GM23338 (cell line): ENCODE data around the gene FBXO47. TPM values are rescaled to one million over a fixed set of nuclear protein-coding genes. Genes with fewer than 3 reads are reported as not detected.

Experiments used
- ATAC-seq: fragments of 200-7000 bp; cut with Tn5 transposase; 3 replicates; pipeline ENCODE4 v1.9.1; 2020
- DNase-seq: peaks from one replicate; pipeline ENCODE4 v3.0.0-alpha.2; 2015; ENCODE audit warnings: low spot score
- H2AFZ ChIP-seq: fragments of 200-600 bp; sonication (generic); 2 replicates; pipeline ENCODE4 v1.8.0; 2016; ENCODE audit warnings: antibody characterized with exemption, mild to moderate bottlenecking, moderate library complexity
- H3F3A ChIP-seq: fragments of 200-600 bp; sonication (generic); replicated peaks from 2 replicates; pipeline ENCODE4 v1.8.0; 2017; ENCODE audit warnings: antibody characterized with exemption, mixed run types, low read depth
- H3K27ac ChIP-seq: fragments of 200-600 bp; sonication (generic); 2 replicates; pipeline ENCODE4 v1.6.1; 2016; ENCODE audit warnings: low read depth
- H3K27me3 ChIP-seq: fragments of 200-600 bp; sonication (generic); 2 replicates; pipeline ENCODE4 v1.8.0; 2016; ENCODE audit warnings: mild to moderate bottlenecking, mixed run types, moderate library complexity; ENCODE audit not compliant: insufficient read depth
- H3K36me3 ChIP-seq: fragments of 200-600 bp; sonication (generic); 2 replicates; pipeline ENCODE4 v1.8.0; 2016; ENCODE audit warnings: mild to moderate bottlenecking; ENCODE audit not compliant: insufficient read depth
- H3K4me1 ChIP-seq: fragments of 200-600 bp; sonication (generic); 2 replicates; pipeline ENCODE4 v1.8.0; 2016; ENCODE audit warnings: mild to moderate bottlenecking, moderate library complexity; ENCODE audit not compliant: insufficient read depth
- H3K4me2 ChIP-seq: fragments of 200-600 bp; sonication (generic); 2 replicates; pipeline ENCODE4 v1.7.1; 2017; ENCODE audit warnings: mixed run types
- H3K4me3 ChIP-seq: fragments of 200-600 bp; sonication (generic); 2 replicates; pipeline ENCODE4 v1.6.1; 2016; ENCODE audit warnings: mixed run types
- H3K79me2 ChIP-seq: fragments of 200-600 bp; sonication (generic); replicated peaks from 2 replicates; pipeline ENCODE4 v1.8.0; 2017; ENCODE audit warnings: mild to moderate bottlenecking; ENCODE audit not compliant: insufficient read depth
- H3K9me2 ChIP-seq: fragments of 200-600 bp; sonication (generic); 2 replicates; pipeline ENCODE4 v1.8.0; 2017; ENCODE audit not compliant: insufficient read depth
- H4K20me1 ChIP-seq: fragments of 200-600 bp; sonication (generic); replicated peaks from 2 replicates; pipeline ENCODE4 v1.8.0; 2017; ENCODE audit warnings: mild to moderate bottlenecking; ENCODE audit not compliant: insufficient read depth
- H3K27ac Mint-ChIP-seq: 2 replicates; pipeline ENCODE4 v1.8.0; 2020; ENCODE audit warnings: inconsistent platforms, mild to moderate bottlenecking, moderate library complexity, mixed read lengths
- H3K27me3 Mint-ChIP-seq: 3 replicates; pipeline ENCODE4 v1.8.0; 2022; ENCODE audit warnings: low read depth, mild to moderate bottlenecking, moderate library complexity, mixed read lengths, inconsistent platforms; ENCODE audit not compliant: insufficient read depth, poor library complexity
- H3K36me3 Mint-ChIP-seq: 3 replicates; pipeline ENCODE4 v1.8.0; 2021; ENCODE audit warnings: low read depth, mild to moderate bottlenecking, inconsistent platforms, moderate library complexity, mixed read lengths
- H3K4me1 Mint-ChIP-seq: 3 replicates; pipeline ENCODE4 v1.8.0; 2020; ENCODE audit warnings: mild to moderate bottlenecking, inconsistent platforms, mixed read lengths
- H3K4me3 Mint-ChIP-seq: 3 replicates; pipeline ENCODE4 v1.8.0; 2021; ENCODE audit warnings: moderate library complexity, mild to moderate bottlenecking, inconsistent platforms, mixed read lengths
- H3K9me3 Mint-ChIP-seq: 3 replicates; pipeline ENCODE4 v1.8.0; 2020; ENCODE audit warnings: moderate library complexity, mild to moderate bottlenecking, inconsistent platforms, mixed read lengths
- CREB1 ChIP-seq: fragments of 250-450 bp; sonication (Bioruptor Pico); IDR thresholded peaks from 2 replicates; pipeline ENCODE4 v1.5.0; 2020; ENCODE audit warnings: low read depth, mild to moderate bottlenecking, moderate library complexity
- EZH2 ChIP-seq: fragments of 200-600 bp; sonication (generic); IDR thresholded peaks from one replicate; pipeline ENCODE4 v1.8.0; 2017; ENCODE audit warnings: antibody characterized with exemption, mild to moderate bottlenecking, low read depth; ENCODE audit not compliant: unreplicated experiment
- EZH2phosphoT487 ChIP-seq: fragments of 200-600 bp; sonication (generic); IDR thresholded peaks from one replicate; pipeline ENCODE4 v1.8.1; 2018; ENCODE audit warnings: antibody characterized with exemption; ENCODE audit not compliant: unreplicated experiment
- JUNB ChIP-seq: IDR thresholded peaks from one replicate; pipeline ENCODE4 v1.6.1; 2016; ENCODE audit warnings: antibody characterized with exemption; ENCODE audit not compliant: unreplicated experiment
- NANOG ChIP-seq: IDR thresholded peaks from 2 replicates; pipeline ENCODE4 v1.6.1; 2016; ENCODE audit warnings: antibody characterized with exemption, borderline replicate concordance
- POLR2AphosphoS5 ChIP-seq: IDR thresholded peaks from 2 replicates; pipeline ENCODE4 v1.6.1; 2016; ENCODE audit warnings: antibody characterized with exemption, low read depth
- STAT1 ChIP-seq: IDR thresholded peaks from one replicate; pipeline ENCODE4 v1.6.1; 2016; ENCODE audit warnings: antibody characterized with exemption; ENCODE audit not compliant: unreplicated experiment
- ZNF114 ChIP-seq: fragments of 250-450 bp; sonication (Bioruptor Pico); IDR thresholded peaks from 2 replicates; pipeline ENCODE4 v1.5.0; 2020; ENCODE audit warnings: mild to moderate bottlenecking, moderate library complexity
- ZNF331 ChIP-seq: fragments of 250-450 bp; sonication (Bioruptor Pico); IDR thresholded peaks from 2 replicates; pipeline ENCODE4 v1.5.0; 2020; ENCODE audit warnings: low read depth, mild to moderate bottlenecking, moderate library complexity
- polyA plus RNA-seq: library from polyadenylated mRNA; unstranded; fragments of >200 nt; fragmentation: Nextera tagmentation; extraction: Ambion mirVana; gene quantifications from 2 replicates; pipeline ENCODE4 v1.2.1, GENCODE V29; 2016
- total RNA-seq: library from RNA; depleted of rRNA; stranded (reverse); fragments of >200 nt; shearing (Covaris generic); gene quantifications from 2 replicates; pipeline ENCODE4 v1.2.3, GENCODE V29; 2014
- TF ChIP-seq, protein P1 (sequence below), 2 experiments: fragments of 200-600 bp in 1 of 2; sonication (generic) in 1 of 2; conservative IDR thresholded peaks; 2 replicates each; pipeline versions ENCODE4 v1.5.1 to v1.6.1; 2016 to 2017; ENCODE audit warnings: antibody characterized with exemption in 2 of 2, low read depth in 2 of 2, mild to moderate bottlenecking in 2 of 2, moderate library complexity in 1 of 2
- TF ChIP-seq, protein P2 (sequence below): fragments of 250-450 bp; sonication (Bioruptor Pico); IDR thresholded peaks from 2 replicates; pipeline ENCODE4 v1.5.0; 2020; ENCODE audit warnings: mild to moderate bottlenecking, moderate library complexity
- TF ChIP-seq, protein P3 (sequence below): IDR thresholded peaks from 2 replicates; pipeline ENCODE4 v1.6.1; 2016; ENCODE audit warnings: antibody characterized with exemption
- TF ChIP-seq, protein P4 (sequence below): IDR thresholded peaks from one replicate; pipeline ENCODE4 v1.6.1; 2018; ENCODE audit warnings: antibody characterized with exemption; ENCODE audit not compliant: unreplicated experiment

FBXO47 gene
- total and polyA plus RNA-seq, 2 experiments from 2014 or later, result not detected

DNA sequence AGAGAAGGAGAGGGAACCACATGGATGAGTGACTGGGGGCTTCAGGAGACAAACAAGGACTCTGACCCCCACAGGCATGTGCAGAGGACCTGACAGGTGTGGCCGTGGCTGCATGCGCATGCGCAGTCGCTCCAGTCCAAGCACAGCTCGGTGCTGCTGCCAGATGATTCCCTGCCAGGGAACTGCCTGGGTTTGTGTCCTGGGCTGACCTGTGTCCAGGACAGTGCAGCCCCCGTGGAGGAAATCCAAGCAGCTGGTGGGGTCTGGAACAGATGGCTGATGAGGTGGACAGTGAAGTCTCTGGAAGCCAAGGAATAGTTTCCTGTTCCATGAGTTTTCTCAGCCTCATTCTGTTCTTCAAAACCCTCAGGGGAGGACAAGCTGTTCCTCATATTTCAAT, 70.0 kb downstream of the FBXO47 start:
- Histone ChIP-seq H3K4me3 (no peak overlapping the region), H3K4me2 (no peak overlapping the region), H3K36me3 (no peaks in the 10 kb centered on the region), H3K9me2 (no peaks in the 10 kb centered on the region), H3K27ac (0 out of 2 replicates have a peak overlapping the region, but pooled peaks have one; percentile 63), H3K4me1 (peaks cover 35% of the 10 kb centered on the region), H3F3A (0 out of 2 replicates have a peak, but pooled peaks cover 14% of the 10 kb centered on the region), H3K27me3 (no peaks in the 10 kb centered on the region), H2AFZ (no peak overlapping the region), H4K20me1 (no peaks in the 10 kb centered on the region; the same call in 1 of the 2 replicates), H3K79me2 (peaks cover 6% of the 10 kb centered on the region; the same call in 1 of the 2 replicates)
- H3K36me3 Mint-ChIP-seq, result peaks cover 39% of the 10 kb centered on the region
- H3K27me3 Mint-ChIP-seq, result peaks cover 4% of the 10 kb centered on the region
- TF ChIP-seq JUNB (no peak), ZNF114 (CRISPR knock-in tag) (no peak), CREB1 (CRISPR knock-in tag) (no peak), EZH2 (no peak), POLR2AphosphoS5 (no peak), ZNF331 (CRISPR knock-in tag) (no peak), EZH2phosphoT487 (no peak), NANOG (no peak), STAT1 (no peak)
- TF ChIP-seq, protein P1, sequence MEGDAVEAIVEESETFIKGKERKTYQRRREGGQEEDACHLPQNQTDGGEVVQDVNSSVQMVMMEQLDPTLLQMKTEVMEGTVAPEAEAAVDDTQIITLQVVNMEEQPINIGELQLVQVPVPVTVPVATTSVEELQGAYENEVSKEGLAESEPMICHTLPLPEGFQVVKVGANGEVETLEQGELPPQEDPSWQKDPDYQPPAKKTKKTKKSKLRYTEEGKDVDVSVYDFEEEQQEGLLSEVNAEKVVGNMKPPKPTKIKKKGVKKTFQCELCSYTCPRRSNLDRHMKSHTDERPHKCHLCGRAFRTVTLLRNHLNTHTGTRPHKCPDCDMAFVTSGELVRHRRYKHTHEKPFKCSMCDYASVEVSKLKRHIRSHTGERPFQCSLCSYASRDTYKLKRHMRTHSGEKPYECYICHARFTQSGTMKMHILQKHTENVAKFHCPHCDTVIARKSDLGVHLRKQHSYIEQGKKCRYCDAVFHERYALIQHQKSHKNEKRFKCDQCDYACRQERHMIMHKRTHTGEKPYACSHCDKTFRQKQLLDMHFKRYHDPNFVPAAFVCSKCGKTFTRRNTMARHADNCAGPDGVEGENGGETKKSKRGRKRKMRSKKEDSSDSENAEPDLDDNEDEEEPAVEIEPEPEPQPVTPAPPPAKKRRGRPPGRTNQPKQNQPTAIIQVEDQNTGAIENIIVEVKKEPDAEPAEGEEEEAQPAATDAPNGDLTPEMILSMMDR (conservative IDR thresholded peaks at IDR 0.05; ENCODE audit: low read depth in 2 of 2), result no peak
- TF ChIP-seq, protein P2, sequence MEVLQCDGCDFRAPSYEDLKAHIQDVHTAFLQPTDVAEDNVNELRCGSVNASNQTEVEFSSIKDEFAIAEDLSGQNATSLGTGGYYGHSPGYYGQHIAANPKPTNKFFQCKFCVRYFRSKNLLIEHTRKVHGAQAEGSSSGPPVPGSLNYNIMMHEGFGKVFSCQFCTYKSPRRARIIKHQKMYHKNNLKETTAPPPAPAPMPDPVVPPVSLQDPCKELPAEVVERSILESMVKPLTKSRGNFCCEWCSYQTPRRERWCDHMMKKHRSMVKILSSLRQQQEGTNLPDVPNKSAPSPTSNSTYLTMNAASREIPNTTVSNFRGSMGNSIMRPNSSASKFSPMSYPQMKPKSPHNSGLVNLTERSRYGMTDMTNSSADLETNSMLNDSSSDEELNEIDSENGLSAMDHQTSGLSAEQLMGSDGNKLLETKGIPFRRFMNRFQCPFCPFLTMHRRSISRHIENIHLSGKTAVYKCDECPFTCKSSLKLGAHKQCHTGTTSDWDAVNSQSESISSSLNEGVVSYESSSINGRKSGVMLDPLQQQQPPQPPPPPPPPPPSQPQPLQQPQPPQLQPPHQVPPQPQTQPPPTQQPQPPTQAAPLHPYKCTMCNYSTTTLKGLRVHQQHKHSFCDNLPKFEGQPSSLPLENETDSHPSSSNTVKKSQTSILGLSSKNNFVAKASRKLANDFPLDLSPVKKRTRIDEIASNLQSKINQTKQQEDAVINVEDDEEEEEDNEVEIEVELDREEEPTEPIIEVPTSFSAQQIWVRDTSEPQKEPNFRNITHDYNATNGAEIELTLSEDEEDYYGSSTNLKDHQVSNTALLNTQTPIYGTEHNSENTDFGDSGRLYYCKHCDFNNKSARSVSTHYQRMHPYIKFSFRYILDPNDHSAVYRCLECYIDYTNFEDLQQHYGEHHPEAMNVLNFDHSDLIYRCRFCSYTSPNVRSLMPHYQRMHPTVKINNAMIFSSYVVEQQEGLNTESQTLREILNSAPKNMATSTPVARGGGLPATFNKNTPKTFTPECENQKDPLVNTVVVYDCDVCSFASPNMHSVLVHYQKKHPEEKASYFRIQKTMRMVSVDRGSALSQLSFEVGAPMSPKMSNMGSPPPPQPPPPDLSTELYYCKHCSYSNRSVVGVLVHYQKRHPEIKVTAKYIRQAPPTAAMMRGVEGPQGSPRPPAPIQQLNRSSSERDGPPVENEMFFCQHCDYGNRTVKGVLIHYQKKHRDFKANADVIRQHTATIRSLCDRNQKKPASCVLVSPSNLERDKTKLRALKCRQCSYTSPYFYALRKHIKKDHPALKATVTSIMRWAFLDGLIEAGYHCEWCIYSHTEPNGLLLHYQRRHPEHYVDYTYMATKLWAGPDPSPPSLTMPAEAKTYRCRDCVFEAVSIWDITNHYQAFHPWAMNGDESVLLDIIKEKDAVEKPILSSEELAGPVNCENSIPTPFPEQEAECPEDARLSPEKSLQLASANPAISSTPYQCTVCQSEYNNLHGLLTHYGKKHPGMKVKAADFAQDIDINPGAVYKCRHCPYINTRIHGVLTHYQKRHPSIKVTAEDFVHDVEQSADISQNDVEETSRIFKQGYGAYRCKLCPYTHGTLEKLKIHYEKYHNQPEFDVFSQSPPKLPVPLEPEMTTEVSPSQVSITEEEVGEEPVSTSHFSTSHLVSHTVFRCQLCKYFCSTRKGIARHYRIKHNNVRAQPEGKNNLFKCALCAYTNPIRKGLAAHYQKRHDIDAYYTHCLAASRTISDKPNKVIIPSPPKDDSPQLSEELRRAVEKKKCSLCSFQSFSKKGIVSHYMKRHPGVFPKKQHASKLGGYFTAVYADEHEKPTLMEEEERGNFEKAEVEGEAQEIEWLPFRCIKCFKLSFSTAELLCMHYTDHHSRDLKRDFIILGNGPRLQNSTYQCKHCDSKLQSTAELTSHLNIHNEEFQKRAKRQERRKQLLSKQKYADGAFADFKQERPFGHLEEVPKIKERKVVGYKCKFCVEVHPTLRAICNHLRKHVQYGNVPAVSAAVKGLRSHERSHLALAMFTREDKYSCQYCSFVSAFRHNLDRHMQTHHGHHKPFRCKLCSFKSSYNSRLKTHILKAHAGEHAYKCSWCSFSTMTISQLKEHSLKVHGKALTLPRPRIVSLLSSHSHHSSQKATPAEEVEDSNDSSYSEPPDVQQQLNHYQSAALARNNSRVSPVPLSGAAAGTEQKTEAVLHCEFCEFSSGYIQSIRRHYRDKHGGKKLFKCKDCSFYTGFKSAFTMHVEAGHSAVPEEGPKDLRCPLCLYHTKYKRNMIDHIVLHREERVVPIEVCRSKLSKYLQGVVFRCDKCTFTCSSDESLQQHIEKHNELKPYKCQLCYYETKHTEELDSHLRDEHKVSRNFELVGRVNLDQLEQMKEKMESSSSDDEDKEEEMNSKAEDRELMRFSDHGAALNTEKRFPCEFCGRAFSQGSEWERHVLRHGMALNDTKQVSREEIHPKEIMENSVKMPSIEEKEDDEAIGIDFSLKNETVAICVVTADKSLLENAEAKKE (CRISPR knock-in tag), result no peak
- TF ChIP-seq, protein P3, sequence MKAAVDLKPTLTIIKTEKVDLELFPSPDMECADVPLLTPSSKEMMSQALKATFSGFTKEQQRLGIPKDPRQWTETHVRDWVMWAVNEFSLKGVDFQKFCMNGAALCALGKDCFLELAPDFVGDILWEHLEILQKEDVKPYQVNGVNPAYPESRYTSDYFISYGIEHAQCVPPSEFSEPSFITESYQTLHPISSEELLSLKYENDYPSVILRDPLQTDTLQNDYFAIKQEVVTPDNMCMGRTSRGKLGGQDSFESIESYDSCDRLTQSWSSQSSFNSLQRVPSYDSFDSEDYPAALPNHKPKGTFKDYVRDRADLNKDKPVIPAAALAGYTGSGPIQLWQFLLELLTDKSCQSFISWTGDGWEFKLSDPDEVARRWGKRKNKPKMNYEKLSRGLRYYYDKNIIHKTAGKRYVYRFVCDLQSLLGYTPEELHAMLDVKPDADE, result no peak
- TF ChIP-seq, protein P4, sequence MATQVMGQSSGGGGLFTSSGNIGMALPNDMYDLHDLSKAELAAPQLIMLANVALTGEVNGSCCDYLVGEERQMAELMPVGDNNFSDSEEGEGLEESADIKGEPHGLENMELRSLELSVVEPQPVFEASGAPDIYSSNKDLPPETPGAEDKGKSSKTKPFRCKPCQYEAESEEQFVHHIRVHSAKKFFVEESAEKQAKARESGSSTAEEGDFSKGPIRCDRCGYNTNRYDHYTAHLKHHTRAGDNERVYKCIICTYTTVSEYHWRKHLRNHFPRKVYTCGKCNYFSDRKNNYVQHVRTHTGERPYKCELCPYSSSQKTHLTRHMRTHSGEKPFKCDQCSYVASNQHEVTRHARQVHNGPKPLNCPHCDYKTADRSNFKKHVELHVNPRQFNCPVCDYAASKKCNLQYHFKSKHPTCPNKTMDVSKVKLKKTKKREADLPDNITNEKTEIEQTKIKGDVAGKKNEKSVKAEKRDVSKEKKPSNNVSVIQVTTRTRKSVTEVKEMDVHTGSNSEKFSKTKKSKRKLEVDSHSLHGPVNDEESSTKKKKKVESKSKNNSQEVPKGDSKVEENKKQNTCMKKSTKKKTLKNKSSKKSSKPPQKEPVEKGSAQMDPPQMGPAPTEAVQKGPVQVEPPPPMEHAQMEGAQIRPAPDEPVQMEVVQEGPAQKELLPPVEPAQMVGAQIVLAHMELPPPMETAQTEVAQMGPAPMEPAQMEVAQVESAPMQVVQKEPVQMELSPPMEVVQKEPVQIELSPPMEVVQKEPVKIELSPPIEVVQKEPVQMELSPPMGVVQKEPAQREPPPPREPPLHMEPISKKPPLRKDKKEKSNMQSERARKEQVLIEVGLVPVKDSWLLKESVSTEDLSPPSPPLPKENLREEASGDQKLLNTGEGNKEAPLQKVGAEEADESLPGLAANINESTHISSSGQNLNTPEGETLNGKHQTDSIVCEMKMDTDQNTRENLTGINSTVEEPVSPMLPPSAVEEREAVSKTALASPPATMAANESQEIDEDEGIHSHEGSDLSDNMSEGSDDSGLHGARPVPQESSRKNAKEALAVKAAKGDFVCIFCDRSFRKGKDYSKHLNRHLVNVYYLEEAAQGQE, result no peak
- H3K4me3 Mint-ChIP-seq, result no peak overlapping the region
- H3K9me3 Mint-ChIP-seq, result no peaks in the 10 kb centered on the region
- H3K27ac Mint-ChIP-seq, result no peak overlapping the region
- no peak for ATAC-seq
- H3K4me1 Mint-ChIP-seq, result peaks cover 40% of the 10 kb centered on the region
- no peak for DNase-seq
